ENCODE data around the gene TMEM175. TPM values are rescaled to one million over a fixed set of nuclear protein-coding genes. Genes with fewer than 3 reads are reported as not detected.
A peak's percentile ranks its signal among the peaks of the same experiment; 100 is the strongest.
"Not testable (repeated sequence)": the region's sequence is repeated elsewhere in the genome, so short reads cannot be mapped to it uniquely, and the experiment has no call there.

TMEM175 gene
- total RNA-seq, 1 donor from 2014 or later: 42.4 TPM

- Histone ChIP-seq H3K4me1 (peaks cover 13% of the 10 kb centered on the region), H3K27me3 (no peaks in the 10 kb centered on the region), H3K36me3 (no peaks in the 10 kb centered on the region), H3K27ac (no peak overlapping the region), H3K9me3 (no peaks in the 10 kb centered on the region), H3K4me3 (no peak overlapping the region)
- ATAC-seq (no peak), DNase-seq (no peak)
- intact Hi-C loops (cut with DNase I): no loop called here
- no peak for TF ChIP-seq CTCF (IDR thresholded peaks at IDR 0.05)
These were observed 42.4 kb downstream of the TMEM175 start for GRCh38 chr4:974668-975067.

- DNase-seq; H3K27me3 ChIP-seq; H3K27ac ChIP-seq; H3K36me3 ChIP-seq; ATAC-seq; H3K9me3 ChIP-seq; intact Hi-C loops (cut with DNase I); H3K4me3 ChIP-seq: not testable (repeated sequence)
- H3K4me1 ChIP-seq: peaks cover 13% of the 10 kb centered on the region
These were observed 43.8 kb downstream of the TMEM175 start for GRCh38 chr4:976016-976415.

GRCh38 chr4:978957-979701 is 46.9 kb downstream of the TMEM175 start:
- Histone ChIP-seq H3K27ac (peak overlapping the region; percentile 27), H3K4me3 (no peak overlapping the region), H3K36me3 (no peaks in the 10 kb centered on the region), H3K9me3 (no peaks in the 10 kb centered on the region), H3K27me3 (no peaks in the 10 kb centered on the region), H3K4me1 (no peaks in the 10 kb centered on the region)
- DNase-seq (no peak), ATAC-seq (peak; percentile 77)
- intact Hi-C loops (cut with DNase I): no loop called here
- no peak for TF ChIP-seq CTCF (IDR thresholded peaks at IDR 0.05)

GRCh38 chr4:982291-982690 is 50.0 kb downstream of the TMEM175 start:
- intact Hi-C loops (cut with DNase I): no loop called here
- ATAC-seq (no peak), DNase-seq (no peak)
- Histone ChIP-seq H3K4me3 (no peak overlapping the region), H3K9me3 (no peaks in the 10 kb centered on the region), H3K36me3 (no peaks in the 10 kb centered on the region), H3K4me1 (peaks cover 14% of the 10 kb centered on the region), H3K27ac (no peak overlapping the region), H3K27me3 (no peaks in the 10 kb centered on the region)
- TF ChIP-seq CTCF (IDR thresholded peaks at IDR 0.05): no peak

DNA sequence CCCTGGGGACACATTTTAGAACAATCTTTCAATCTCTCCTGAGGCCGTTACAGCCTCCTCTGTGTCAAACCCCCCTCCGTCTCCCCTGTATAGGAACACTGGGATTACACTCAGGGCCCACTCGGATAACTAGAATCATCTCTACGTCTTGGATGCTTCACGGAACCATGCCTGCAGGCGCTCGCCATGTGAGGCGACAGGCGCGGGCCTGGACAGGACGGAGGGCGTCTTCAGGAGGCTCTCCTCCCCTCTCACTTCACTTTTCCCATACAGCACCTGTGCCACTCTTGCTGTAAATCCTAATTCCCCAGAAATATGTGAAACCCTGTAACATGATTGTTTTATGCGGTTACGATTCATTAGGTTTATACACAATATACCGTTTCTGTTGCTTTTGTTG is 50.6 kb downstream of the TMEM175 start:
- H3K4me3 ChIP-seq: no peak overlapping the region
- no peak for TF ChIP-seq CTCF (IDR thresholded peaks at IDR 0.05)
- no peaks in the 10 kb centered on the region for H3K9me3 ChIP-seq
- DNase-seq (no peak), ATAC-seq (no peak)
- H3K27ac ChIP-seq: no peak overlapping the region
- intact Hi-C loops (cut with DNase I): no loop called here
- H3K4me1 ChIP-seq: peaks cover 19% of the 10 kb centered on the region
- no peaks in the 10 kb centered on the region for H3K36me3 ChIP-seq
- H3K27me3 ChIP-seq: no peaks in the 10 kb centered on the region

GRCh38 chr4:984336-985054 is 52.2 kb downstream of the TMEM175 start:
- DNase-seq (no peak), ATAC-seq (no peak)
- Histone ChIP-seq H3K36me3 (no peaks in the 10 kb centered on the region), H3K4me3 (peak overlapping the region; percentile 28), H3K9me3 (no peaks in the 10 kb centered on the region), H3K27ac (no peak overlapping the region), H3K4me1 (peaks cover 25% of the 10 kb centered on the region), H3K27me3 (no peaks in the 10 kb centered on the region)
- no peak for TF ChIP-seq CTCF (IDR thresholded peaks at IDR 0.05)
- intact Hi-C loops (cut with DNase I): no loop called here

Measured in upper lobe of right lung (tissue), 1 donor.